ENCODE results near the gene UPF2.
"Not testable (repeated sequence)": the region's sequence is repeated elsewhere in the genome, so short reads cannot be mapped to it uniquely, and the experiment has no call there.

Gene UPF2

GRCh38 chr10:11893749-11894278 lies 148.8 kb downstream of the UPF2 start:
- no peaks in the 10 kb centered on the region for H3K4me1 Mint-ChIP-seq
- H3K36me3 Mint-ChIP-seq, result no peaks in the 10 kb centered on the region
- no peak for DNase-seq (ENCODE audit: low spot score in 2 of 2)
- no peak overlapping the region for H3K27ac Mint-ChIP-seq
- H3K4me3 Mint-ChIP-seq, result no peak overlapping the region
- H3K9me3 Mint-ChIP-seq, result no peaks in the 10 kb centered on the region
- no peak for ATAC-seq

GRCh38 chr10:11891776-11892486 lies 150.7 kb downstream of the UPF2 start:
- H3K4me1 Mint-ChIP-seq, result no peaks in the 10 kb centered on the region
- no peak overlapping the region for H3K4me3 Mint-ChIP-seq
- DNase-seq (ENCODE audit: low spot score in 2 of 2) (no peak), ATAC-seq (no peak)
- H3K9me3 Mint-ChIP-seq, result no peaks in the 10 kb centered on the region
- no peak overlapping the region for H3K27ac Mint-ChIP-seq
- H3K36me3 Mint-ChIP-seq, result no peaks in the 10 kb centered on the region

DNA sequence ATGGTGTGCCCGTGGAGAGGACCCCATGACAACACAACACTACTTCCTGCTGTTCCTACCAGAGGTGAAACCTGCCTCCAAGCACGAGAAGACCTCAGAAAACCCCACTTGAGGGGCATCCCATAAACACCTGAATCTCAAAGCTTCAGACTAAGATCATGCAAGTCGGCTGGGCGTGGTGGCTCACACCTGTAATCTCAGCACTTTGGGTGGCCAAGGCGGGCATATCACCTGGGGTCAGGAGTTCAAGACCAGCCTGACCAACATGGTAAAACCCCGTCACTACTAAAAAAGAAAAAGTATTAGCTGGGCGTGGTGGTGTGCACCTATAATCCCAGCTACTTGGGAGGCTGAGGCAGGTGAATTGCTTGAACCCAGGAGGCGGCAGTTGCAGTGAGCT lies 153.3 kb downstream of the UPF2 start:
- not testable (repeated sequence) for H3K4me1 Mint-ChIP-seq; DNase-seq (ENCODE audit: low spot score in 2 of 2); H3K36me3 Mint-ChIP-seq; H3K27ac Mint-ChIP-seq; H3K9me3 Mint-ChIP-seq; H3K4me3 Mint-ChIP-seq; ATAC-seq

GRCh38 chr10:11887381-11888227 lies 155.0 kb downstream of the UPF2 start:
- no peak overlapping the region for H3K27ac Mint-ChIP-seq
- H3K9me3 Mint-ChIP-seq, result no peaks in the 10 kb centered on the region
- ATAC-seq (no peak), DNase-seq (ENCODE audit: low spot score in 2 of 2) (no peak)
- H3K4me1 Mint-ChIP-seq, result peaks cover 8% of the 10 kb centered on the region
- no peak overlapping the region for H3K4me3 Mint-ChIP-seq
- H3K36me3 Mint-ChIP-seq, result no peaks in the 10 kb centered on the region

- no peaks in the 10 kb centered on the region for H3K36me3 Mint-ChIP-seq
- no peak overlapping the region for H3K4me3 Mint-ChIP-seq
- H3K9me3 Mint-ChIP-seq, result no peaks in the 10 kb centered on the region
- ATAC-seq (peak; percentile 35), DNase-seq (ENCODE audit: low spot score in 2 of 2) (no peak)
- no peak overlapping the region for H3K27ac Mint-ChIP-seq
- peaks cover 15% of the 10 kb centered on the region for H3K4me1 Mint-ChIP-seq
These were observed 155.8 kb downstream of the UPF2 start for GRCh38 chr10:11886851-11887250.

DNA sequence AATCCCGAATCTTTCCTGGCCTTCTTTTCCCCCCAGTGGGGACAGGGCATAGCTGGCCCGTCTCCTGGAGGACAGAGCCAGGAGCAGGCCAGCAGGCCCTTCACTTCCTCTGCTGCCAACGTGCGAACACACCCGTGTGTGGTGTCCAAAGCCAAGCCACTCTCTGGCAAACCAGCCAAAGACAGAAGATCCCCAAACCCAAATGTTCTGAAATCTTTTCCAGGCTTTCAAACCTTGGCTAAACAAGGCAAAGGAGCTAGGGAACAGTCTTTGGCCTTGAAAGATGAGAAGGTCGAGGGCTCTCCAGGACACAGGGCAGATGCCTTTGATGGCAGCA lies 156.5 kb downstream of the UPF2 start:
- H3K27ac Mint-ChIP-seq, result no peak overlapping the region
- DNase-seq (ENCODE audit: low spot score in 2 of 2) (no peak), ATAC-seq (no peak)
- H3K4me1 Mint-ChIP-seq, result peaks cover 21% of the 10 kb centered on the region
- no peaks in the 10 kb centered on the region for H3K36me3 Mint-ChIP-seq
- H3K9me3 Mint-ChIP-seq, result no peaks in the 10 kb centered on the region
- no peak overlapping the region for H3K4me3 Mint-ChIP-seq

DNA sequence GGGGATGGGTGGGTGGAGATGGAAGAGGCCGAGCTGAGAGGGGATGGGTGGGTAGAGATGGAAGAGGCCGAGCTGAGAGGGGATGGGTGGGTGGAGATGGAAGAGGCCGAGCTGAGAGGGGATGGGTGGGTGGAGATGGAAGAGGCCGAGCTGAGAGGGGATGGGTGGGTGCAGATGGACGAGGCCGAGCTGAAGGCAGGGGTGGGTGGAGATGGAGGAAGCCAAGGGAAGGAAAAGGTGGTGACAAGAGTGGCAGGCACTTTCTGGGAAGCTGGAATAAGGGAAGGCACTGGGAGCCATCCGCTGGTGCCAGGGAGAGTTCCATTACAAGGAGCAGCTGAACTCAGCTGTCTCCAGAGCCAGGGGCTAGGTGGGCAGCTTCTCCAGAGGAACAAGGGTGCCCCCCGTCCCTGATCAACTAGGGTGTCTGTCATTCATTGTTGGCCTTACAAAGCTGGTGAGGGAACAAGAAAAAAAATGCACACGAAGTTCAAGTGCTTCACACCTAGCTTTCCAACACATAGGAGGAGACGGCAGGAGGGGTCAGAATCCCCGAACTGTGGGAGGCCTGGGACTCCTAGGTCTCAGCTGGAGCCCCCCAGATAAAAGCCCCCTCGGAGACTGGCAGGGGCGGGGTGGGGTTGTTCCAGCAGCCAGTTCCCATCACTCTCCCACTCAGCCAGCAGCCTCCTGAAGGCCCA lies 157.0 kb downstream of the UPF2 start:
- Mint-ChIP-seq H3K27ac (no peak overlapping the region), H3K9me3 (no peaks in the 10 kb centered on the region), H3K36me3 (no peaks in the 10 kb centered on the region), H3K4me1 (peaks cover 21% of the 10 kb centered on the region), H3K4me3 (no peak overlapping the region)
- ATAC-seq (no peak), DNase-seq (ENCODE audit: low spot score in 2 of 2) (no peak)

- no peaks in the 10 kb centered on the region for H3K36me3 Mint-ChIP-seq
- H3K4me1 Mint-ChIP-seq, result peaks cover 21% of the 10 kb centered on the region
- DNase-seq (ENCODE audit: low spot score in 2 of 2) (no peak), ATAC-seq (no peak)
- H3K4me3 Mint-ChIP-seq, result no peak overlapping the region
- H3K27ac Mint-ChIP-seq, result no peak overlapping the region
- no peaks in the 10 kb centered on the region for H3K9me3 Mint-ChIP-seq
These were observed 157.7 kb downstream of the UPF2 start for GRCh38 chr10:11884706-11885423.

DNA sequence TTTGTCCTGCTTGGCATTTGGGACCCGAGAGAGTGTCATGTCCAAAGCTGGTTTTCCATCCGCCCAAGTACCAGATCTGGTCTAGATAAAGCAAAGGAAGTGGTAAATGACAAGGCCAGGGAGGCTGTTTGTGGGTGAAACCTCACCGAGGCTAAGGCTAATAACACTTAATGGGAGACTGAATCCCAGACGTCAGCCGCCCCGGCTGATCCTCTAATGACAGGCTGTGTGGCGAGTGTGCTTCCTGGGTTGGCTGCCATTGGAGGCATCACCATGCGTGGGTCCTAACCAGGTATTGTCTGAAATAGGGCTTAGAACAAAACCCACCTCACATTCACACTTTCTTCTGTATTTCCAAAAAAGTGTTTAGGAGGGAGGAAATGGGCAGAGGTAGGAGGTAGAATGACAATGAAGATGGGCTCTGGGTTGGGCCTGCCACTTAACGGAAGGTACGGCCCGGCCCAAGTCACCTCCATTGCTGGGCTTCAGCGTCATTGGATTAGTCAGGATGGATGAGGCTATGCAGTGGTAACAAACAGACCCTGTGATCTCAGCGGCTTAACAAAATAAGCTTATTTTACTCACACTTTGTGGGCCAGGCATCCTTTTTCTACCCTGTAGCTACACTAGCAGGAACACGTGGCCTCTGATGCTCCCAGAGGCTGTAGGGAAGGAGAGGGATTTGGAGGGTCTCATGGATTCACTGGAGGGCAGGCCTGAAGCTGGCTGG lies 159.8 kb downstream of the UPF2 start:
- ATAC-seq, result no peak
- DNase-seq (ENCODE audit: low spot score in 2 of 2), result no peak
- Mint-ChIP-seq H3K9me3 (no peaks in the 10 kb centered on the region), H3K4me3 (no peak overlapping the region), H3K36me3 (no peaks in the 10 kb centered on the region), H3K4me1 (peaks cover 21% of the 10 kb centered on the region), H3K27ac (peak overlapping the region; percentile 57)

DNA sequence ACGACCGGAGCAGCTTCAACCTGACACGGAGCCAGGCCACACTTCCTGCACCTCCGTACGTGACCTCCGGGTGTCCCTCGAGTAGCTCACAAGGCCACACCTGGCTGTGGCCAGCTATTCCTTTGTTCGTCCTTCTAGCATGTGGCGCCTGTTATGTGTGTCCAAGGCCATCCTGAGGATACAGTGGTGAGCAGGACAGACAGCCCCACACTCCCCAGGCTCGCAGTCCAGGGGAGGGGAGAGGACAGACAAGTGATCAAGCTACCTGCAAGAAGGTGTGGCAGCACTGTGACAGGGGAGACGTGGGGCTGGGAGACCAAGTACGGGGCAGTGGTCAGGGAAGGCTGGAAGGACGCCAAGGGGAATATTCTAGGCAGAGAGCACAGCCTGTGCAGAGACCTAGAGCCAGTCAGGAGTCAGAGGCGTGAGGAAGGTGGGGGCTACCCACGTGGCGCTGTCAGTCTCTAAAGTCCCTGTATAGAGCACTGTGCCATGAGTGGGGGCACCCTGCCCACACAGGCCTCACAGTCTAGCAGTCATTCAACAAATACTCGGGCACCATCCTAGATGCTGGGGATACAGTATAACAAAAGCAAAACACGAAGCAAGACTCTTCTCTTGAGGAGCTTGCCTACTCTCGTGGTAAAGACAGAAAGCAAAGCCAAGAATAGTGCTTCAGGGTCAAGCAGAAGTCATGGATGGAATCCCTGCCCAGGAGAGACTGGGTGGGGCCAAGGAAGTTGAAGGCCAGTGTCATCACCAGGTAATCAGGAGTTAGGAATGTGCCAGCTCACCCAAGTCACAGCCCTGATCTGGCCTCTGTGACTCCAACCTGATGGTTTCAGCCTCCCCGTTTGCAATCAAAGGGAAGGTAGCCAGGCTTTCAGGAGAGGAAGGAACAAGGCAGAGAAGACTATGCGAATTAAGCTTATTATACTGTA lies 160.9 kb downstream of the UPF2 start:
- ATAC-seq (peak; percentile 14), DNase-seq (ENCODE audit: low spot score in 2 of 2) (no peak)
- no peaks in the 10 kb centered on the region for H3K36me3 Mint-ChIP-seq
- no peak overlapping the region for H3K4me3 Mint-ChIP-seq
- no peaks in the 10 kb centered on the region for H3K9me3 Mint-ChIP-seq
- H3K4me1 Mint-ChIP-seq, result peaks cover 21% of the 10 kb centered on the region
- peak overlapping the region; percentile 57 for H3K27ac Mint-ChIP-seq

- no peak for ATAC-seq
- no peaks in the 10 kb centered on the region for H3K9me3 Mint-ChIP-seq
These were observed 161.6 kb downstream of the UPF2 start for GRCh38 chr10:11881030-11881476.

DNA sequence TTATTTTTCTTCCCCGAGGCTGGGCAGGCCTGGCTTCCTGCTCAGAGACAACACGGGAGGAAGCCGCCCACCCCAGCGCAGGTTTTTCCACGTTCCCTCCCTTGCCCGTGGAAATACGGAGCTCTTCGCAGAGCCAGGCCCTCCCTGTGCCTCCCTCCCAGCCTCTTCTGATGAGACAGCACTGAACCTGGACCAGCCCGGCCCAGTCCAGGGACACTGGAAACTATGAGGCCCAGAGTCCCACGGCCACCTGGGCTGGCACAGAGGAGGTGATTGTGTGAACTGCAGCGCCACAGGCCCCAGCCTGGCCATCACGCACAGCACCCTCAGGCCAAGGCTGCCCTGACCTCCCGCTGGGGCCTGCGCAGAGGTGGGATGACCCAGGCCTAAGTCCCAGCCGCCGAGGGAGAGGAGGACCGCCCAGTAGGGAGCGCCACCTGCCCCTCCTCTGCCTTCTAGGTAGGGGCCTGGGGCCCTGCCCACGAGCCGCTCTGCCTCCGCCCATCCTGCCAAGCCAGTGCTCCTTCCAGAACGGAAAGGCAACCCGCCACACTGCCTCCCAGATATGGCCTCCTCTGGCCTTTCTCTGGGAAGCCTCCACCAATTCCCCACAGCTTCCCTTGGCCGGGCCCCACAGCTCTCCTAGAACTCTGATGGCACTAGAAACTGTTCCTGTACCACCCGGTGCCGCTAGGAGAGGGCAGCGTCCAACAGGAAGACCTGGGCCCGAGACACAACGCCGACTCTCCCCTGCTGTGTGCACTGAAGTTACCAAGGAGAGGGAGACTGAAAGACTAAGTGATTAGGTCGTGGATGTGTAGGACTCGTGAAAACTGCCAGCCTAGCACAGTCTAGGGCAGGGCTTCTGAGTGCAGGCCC lies 162.2 kb downstream of the UPF2 start:
- Mint-ChIP-seq H3K4me3 (no peak overlapping the region), H3K36me3 (no peaks in the 10 kb centered on the region), H3K27ac (no peak overlapping the region)

More at GRCh38 chr10:11881030-11881476, 161.6 kb downstream of the UPF2 start:
- Mint-ChIP-seq H3K4me1 (peaks cover 26% of the 10 kb centered on the region), H3K27ac (no peak overlapping the region), H3K36me3 (no peaks in the 10 kb centered on the region), H3K4me3 (no peak overlapping the region)
- no peak for DNase-seq (ENCODE audit: low spot score in 2 of 2)

More for the DNA sequence above, 162.2 kb downstream of the UPF2 start:
- DNase-seq (ENCODE audit: low spot score in 2 of 2) (no peak), ATAC-seq (no peak)
- Mint-ChIP-seq H3K9me3 (no peaks in the 10 kb centered on the region), H3K4me1 (peaks cover 32% of the 10 kb centered on the region)

All from stimulated activated effector memory CD8-positive, alpha-beta T cell treated with anti-CD3 and anti-CD28 coated beads, Interleukin-12 subunit alpha, Interleukin-12 subunit beta, amount 100 ng/mL, for 72 hours (primary cell).